Gastroesophageal sphincter (tissue), 3 donors: Measurements from ENCODE around the gene TDRD9.

ENCODE experiments used
- POLR2A ChIP-seq, 2 donors: fragments of 450-650 bp; IDR thresholded peaks; one replicate each; pipeline ENCODE4 v1.6.1; 2017; ENCODE audit warnings: antibody characterized with exemption in 2 of 2, mild to moderate bottlenecking in 2 of 2, moderate library complexity in 1 of 2
- TF ChIP-seq, protein P1 (sequence below), 4 experiments: fragments of 200-600 bp in 2 of 4; fragments of 450-650 bp in 2 of 4; sonication (generic) in 1 of 4; IDR thresholded peaks; one replicate each; pipeline ENCODE4 v1.5.1; 2017 to 2019; ENCODE audit warnings: antibody characterized with exemption in 4 of 4, mild to moderate bottlenecking in 2 of 4, moderate library complexity in 2 of 4

DNA sequence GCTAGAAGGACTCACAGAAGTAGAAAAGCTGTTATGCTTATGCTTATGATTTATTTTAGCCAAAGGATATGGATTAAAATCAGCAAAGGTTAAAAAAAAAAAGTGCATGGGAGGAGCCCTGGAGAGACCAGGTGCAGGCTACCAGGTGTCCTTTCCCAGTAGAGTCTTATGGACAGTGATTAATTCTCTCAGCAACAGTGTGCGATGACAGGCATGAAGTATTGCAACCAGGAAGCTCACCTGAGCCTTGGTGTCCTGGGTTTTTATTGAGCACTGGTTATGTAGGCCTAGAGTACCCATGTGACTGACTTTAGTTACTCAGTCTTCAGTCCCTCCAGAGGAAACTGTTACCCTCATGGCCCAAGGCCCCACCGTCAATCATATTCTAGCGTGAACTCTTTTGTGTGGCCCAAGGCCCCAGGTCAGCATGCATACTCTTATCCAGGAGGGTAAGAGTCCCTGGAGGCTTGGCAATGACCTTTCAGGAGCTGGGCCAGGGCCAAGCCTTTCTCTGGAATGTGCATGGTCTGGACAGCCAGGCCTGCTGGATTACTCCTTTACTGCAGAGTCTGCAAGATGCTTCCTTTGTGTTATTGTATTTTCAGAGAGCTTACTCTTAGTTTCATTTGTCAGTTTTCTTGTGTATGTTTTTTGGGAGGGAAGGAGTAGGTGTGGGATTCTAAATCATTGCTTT is 83.7 kb downstream of the TDRD9 start:
- TF ChIP-seq, protein P1, sequence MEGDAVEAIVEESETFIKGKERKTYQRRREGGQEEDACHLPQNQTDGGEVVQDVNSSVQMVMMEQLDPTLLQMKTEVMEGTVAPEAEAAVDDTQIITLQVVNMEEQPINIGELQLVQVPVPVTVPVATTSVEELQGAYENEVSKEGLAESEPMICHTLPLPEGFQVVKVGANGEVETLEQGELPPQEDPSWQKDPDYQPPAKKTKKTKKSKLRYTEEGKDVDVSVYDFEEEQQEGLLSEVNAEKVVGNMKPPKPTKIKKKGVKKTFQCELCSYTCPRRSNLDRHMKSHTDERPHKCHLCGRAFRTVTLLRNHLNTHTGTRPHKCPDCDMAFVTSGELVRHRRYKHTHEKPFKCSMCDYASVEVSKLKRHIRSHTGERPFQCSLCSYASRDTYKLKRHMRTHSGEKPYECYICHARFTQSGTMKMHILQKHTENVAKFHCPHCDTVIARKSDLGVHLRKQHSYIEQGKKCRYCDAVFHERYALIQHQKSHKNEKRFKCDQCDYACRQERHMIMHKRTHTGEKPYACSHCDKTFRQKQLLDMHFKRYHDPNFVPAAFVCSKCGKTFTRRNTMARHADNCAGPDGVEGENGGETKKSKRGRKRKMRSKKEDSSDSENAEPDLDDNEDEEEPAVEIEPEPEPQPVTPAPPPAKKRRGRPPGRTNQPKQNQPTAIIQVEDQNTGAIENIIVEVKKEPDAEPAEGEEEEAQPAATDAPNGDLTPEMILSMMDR (IDR thresholded peaks at IDR 0.05) = no peak
- no peak for TF ChIP-seq POLR2A (IDR thresholded peaks at IDR 0.05)
